ENCODE results near the gene B3GAT3.

The B3GAT3 gene

DNA sequence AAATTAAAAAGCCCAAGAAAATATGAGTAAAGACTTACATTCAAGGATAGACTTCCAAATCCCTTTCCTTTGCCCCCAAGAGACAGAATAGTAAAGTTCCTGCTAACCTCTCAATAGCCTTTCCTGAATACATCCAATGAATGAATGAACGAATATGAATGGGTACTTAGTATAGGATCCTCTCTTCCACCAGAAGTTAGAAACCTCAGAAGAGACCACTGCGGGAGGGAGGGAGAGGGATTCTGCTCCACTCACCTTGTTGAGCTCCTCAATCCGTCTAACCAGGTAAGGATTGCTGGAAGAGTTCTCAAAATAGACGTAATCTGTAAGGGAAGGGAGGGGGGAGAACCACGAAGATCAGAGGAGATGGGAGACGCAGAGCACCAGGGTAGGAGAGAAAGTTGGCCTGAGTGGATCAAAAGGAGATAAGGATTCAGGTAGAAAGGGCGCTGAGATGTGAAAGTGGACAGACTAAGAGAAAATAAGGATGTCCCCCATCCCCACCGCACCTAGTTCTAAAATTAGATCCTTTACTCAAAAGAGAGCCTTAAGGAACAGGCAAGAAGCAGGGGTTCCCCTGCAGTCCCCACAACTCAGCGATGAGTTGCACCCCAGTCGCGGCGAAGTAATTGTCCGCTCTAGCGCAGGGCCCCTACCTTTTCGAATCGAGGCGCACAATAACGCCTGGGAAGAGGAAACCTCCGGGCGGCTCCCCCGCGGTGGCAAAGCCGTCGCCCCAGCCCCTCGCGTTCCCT, 21.2 kb downstream of the B3GAT3 start:
- no peak for ATAC-seq (ENCODE audit: insufficient read depth, low read depth)
- Histone ChIP-seq H3K27ac (ENCODE audit: low read length) (peak overlapping the region; percentile 92), H3K36me3 (ENCODE audit: insufficient read depth, low read length) (peaks cover 66% of the 10 kb centered on the region), H3K4me1 (ENCODE audit: insufficient read depth, low read length) (peaks cover 51% of the 10 kb centered on the region), H3K9ac (ENCODE audit: low read depth, low read length) (peak overlapping the region; percentile 97), H3K4me3 (ENCODE audit: low read depth in 1 of 2, low read length in 2 of 2) (peak overlapping the region; percentile 69), H3K4me2 (ENCODE audit: insufficient read depth, low read length) (peak overlapping the region; percentile 96), H3K79me2 (ENCODE audit: insufficient read depth, low read length) (peaks cover 54% of the 10 kb centered on the region), H2AFZ (ENCODE audit: low read depth, low read length) (peak overlapping the region; percentile 75), H3K27me3 (ENCODE audit: insufficient read depth, low read length, poor library complexity) (no peaks in the 10 kb centered on the region), H3K9me3 (ENCODE audit: insufficient read depth, low read length, severe bottlenecking) (no peaks in the 10 kb centered on the region), H4K20me1 (ENCODE audit: insufficient read depth, low read length) (peaks cover 36% of the 10 kb centered on the region)
- DNase-seq: no peak
- TF ChIP-seq, protein P1, sequence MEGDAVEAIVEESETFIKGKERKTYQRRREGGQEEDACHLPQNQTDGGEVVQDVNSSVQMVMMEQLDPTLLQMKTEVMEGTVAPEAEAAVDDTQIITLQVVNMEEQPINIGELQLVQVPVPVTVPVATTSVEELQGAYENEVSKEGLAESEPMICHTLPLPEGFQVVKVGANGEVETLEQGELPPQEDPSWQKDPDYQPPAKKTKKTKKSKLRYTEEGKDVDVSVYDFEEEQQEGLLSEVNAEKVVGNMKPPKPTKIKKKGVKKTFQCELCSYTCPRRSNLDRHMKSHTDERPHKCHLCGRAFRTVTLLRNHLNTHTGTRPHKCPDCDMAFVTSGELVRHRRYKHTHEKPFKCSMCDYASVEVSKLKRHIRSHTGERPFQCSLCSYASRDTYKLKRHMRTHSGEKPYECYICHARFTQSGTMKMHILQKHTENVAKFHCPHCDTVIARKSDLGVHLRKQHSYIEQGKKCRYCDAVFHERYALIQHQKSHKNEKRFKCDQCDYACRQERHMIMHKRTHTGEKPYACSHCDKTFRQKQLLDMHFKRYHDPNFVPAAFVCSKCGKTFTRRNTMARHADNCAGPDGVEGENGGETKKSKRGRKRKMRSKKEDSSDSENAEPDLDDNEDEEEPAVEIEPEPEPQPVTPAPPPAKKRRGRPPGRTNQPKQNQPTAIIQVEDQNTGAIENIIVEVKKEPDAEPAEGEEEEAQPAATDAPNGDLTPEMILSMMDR (IDR thresholded peaks at IDR 0.05; ENCODE audit: borderline replicate concordance, extremely low read depth, low read length, poor library complexity, severe bottlenecking): no peak
- TF ChIP-seq EZH2 (IDR thresholded peaks at IDR 0.05; ENCODE audit: borderline replicate concordance, low read depth, low read length, severe bottlenecking): no peak

DNA sequence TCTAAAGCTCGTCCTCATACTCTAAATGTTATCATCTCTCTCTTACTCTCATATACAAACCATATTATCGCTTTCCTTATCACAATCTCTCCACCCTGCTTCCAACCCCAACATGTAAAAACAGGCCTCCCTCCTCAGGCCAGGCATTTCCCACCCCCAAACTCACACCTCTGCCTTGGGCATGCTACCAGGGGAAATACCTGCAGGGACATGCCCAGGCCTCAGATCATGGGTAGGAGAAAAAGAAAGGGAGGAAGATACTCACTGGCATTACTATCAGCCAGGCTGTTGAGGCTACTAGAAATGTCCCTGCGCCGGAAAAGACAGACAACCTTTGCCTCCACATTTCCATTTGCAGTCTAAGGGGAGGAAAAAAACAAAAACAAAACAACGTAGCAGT, 21.9 kb downstream of the B3GAT3 start:
- Histone ChIP-seq H3K4me3 (ENCODE audit: low read depth in 1 of 2, low read length in 2 of 2) (peak overlapping the region; percentile 69), H3K36me3 (ENCODE audit: insufficient read depth, low read length) (peaks cover 66% of the 10 kb centered on the region)
- no peak for DNase-seq

DNA sequence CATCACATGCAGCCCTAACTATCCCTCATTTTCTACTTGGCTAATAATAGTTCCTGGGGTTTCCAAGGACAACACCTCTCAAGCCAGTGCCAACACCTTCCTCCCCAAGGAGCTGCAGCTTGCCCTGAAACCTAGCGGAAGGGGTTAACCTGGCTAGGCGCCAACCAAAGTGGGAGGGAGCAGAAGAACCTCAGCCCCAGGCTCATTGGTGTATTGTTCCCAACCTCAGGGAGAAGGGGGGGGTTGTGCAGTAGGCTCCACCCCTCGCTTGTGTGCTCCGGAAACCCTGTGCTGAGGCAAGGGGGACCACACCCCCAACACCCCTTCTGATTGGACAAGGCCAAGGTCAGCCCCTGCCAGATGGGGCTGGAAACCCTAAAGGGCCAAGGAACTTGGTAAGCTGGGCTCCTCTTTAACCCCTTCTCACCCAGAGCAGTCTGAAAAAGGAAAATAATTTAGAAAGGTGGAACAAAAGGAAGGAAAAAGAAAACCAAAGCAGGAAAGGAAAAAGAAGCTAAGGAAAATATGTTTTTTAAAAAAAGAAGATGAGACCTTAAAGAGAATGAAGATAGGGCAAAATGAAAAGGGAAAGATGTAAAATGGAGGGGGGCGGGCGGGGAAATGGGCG, 22.6 kb downstream of the B3GAT3 start:
- Histone ChIP-seq H3K79me2 (ENCODE audit: insufficient read depth, low read length) (peaks cover 54% of the 10 kb centered on the region), H3K9ac (ENCODE audit: low read depth, low read length) (peak overlapping the region; percentile 97)

More for the DNA sequence above, 21.9 kb downstream of the B3GAT3 start:
- Histone ChIP-seq H4K20me1 (ENCODE audit: insufficient read depth, low read length) (peaks cover 38% of the 10 kb centered on the region), H3K9me3 (ENCODE audit: insufficient read depth, low read length, severe bottlenecking) (no peaks in the 10 kb centered on the region), H2AFZ (ENCODE audit: low read depth, low read length) (no peak overlapping the region), H3K4me2 (ENCODE audit: insufficient read depth, low read length) (peak overlapping the region; percentile 96), H3K4me1 (ENCODE audit: insufficient read depth, low read length) (peaks cover 55% of the 10 kb centered on the region), H3K27ac (ENCODE audit: low read length) (peak overlapping the region; percentile 92), H3K9ac (ENCODE audit: low read depth, low read length) (peak overlapping the region; percentile 97), H3K79me2 (ENCODE audit: insufficient read depth, low read length) (peaks cover 54% of the 10 kb centered on the region), H3K27me3 (ENCODE audit: insufficient read depth, low read length, poor library complexity) (no peaks in the 10 kb centered on the region)
- TF ChIP-seq EZH2 (IDR thresholded peaks at IDR 0.05; ENCODE audit: borderline replicate concordance, low read depth, low read length, severe bottlenecking): no peak
- TF ChIP-seq, protein P1 (IDR thresholded peaks at IDR 0.05; ENCODE audit: borderline replicate concordance, extremely low read depth, low read length, poor library complexity, severe bottlenecking): no peak
- ATAC-seq (ENCODE audit: insufficient read depth, low read depth): no peak

More for the DNA sequence above, 22.6 kb downstream of the B3GAT3 start:
- no peaks in the 10 kb centered on the region for H3K9me3 ChIP-seq (ENCODE audit: insufficient read depth, low read length, severe bottlenecking)
- TF ChIP-seq, protein P1 (IDR thresholded peaks at IDR 0.05; ENCODE audit: borderline replicate concordance, extremely low read depth, low read length, poor library complexity, severe bottlenecking): no peak
- TF ChIP-seq EZH2 (IDR thresholded peaks at IDR 0.05; ENCODE audit: borderline replicate concordance, low read depth, low read length, severe bottlenecking): no peak
- peaks cover 59% of the 10 kb centered on the region for H3K4me1 ChIP-seq (ENCODE audit: insufficient read depth, low read length)
- peak overlapping the region; percentile 96 for H3K4me2 ChIP-seq (ENCODE audit: insufficient read depth, low read length)
- H3K36me3 ChIP-seq (ENCODE audit: insufficient read depth, low read length): peaks cover 72% of the 10 kb centered on the region
- peak overlapping the region; percentile 69; a peak in 3 of 4 replicates for H3K4me3 ChIP-seq (ENCODE audit: low read depth in 1 of 2, low read length in 2 of 2)
- peak overlapping the region; percentile 92 for H3K27ac ChIP-seq (ENCODE audit: low read length)
- peak; percentile 99 for DNase-seq
- H4K20me1 ChIP-seq (ENCODE audit: insufficient read depth, low read length): peaks cover 38% of the 10 kb centered on the region
- peak; percentile 77 for ATAC-seq (ENCODE audit: insufficient read depth, low read depth)
- no peak overlapping the region for H2AFZ ChIP-seq (ENCODE audit: low read depth, low read length)
- H3K27me3 ChIP-seq (ENCODE audit: insufficient read depth, low read length, poor library complexity): no peaks in the 10 kb centered on the region

All from DND-41 (cell line).